Neural crest cell (in vitro differentiated cells): ENCODE data around the gene C19orf47. TPM values are rescaled to one million over a fixed set of nuclear protein-coding genes. Genes with fewer than 3 reads are reported as not detected.

Experiments
- DNase-seq: peaks from one replicate; pipeline ENCODE4 v3.0.0; 2021; ENCODE audit warnings: low read depth, mixed read lengths, low spot score
- H3K27ac Mint-ChIP-seq: one replicate; pipeline ENCODE4 v1.8.0; 2021; ENCODE audit warnings: mild to moderate bottlenecking, mixed read lengths; ENCODE audit not compliant: unreplicated experiment
- H3K27me3 Mint-ChIP-seq: 2 replicates; pipeline ENCODE4 v1.8.0; 2021; ENCODE audit warnings: low read depth, mild to moderate bottlenecking, mixed read lengths
- H3K36me3 Mint-ChIP-seq: 2 replicates; pipeline ENCODE4 v1.8.0; 2021; ENCODE audit warnings: low read depth, mild to moderate bottlenecking, mixed read lengths
- H3K4me1 Mint-ChIP-seq: 2 replicates; pipeline ENCODE4 v1.8.0; 2021; ENCODE audit warnings: mixed read lengths
- H3K4me3 Mint-ChIP-seq: one replicate; pipeline ENCODE4 v1.8.0; 2021; ENCODE audit warnings: mild to moderate bottlenecking, mixed read lengths
- H3K9me3 Mint-ChIP-seq: 2 replicates; pipeline ENCODE4 v1.8.0; 2021; ENCODE audit warnings: mixed read lengths
- CTCF ChIP-seq: fragments of 200-600 bp; sonication (generic); conservative IDR thresholded peaks from 2 replicates; pipeline ENCODE4 v1.5.0; 2021; ENCODE audit warnings: antibody characterized with exemption, mild to moderate bottlenecking
- total RNA-seq: library from RNA; stranded (reverse); gene quantifications from 2 replicates; pipeline ENCODE4 v1.2.1, GENCODE V29; 2021

Gene C19orf47
- total RNA-seq, 1 donor from 2014 or later = 19.0 TPM

- DNase-seq = no peak
- Mint-ChIP-seq H3K27ac (no peak overlapping the region), H3K27me3 (no peaks in the 10 kb centered on the region), H3K36me3 (no peaks in the 10 kb centered on the region), H3K4me1 (no peaks in the 10 kb centered on the region), H3K4me3 (no peak overlapping the region), H3K9me3 (no peaks in the 10 kb centered on the region)
- no peak for TF ChIP-seq CTCF
These were observed 30.9 kb downstream of the C19orf47 start for GRCh38 chr19:40317338-40317737.

GRCh38 chr19:40315812-40316470, 32.3 kb downstream of the C19orf47 start:
- H3K4me1 Mint-ChIP-seq = no peaks in the 10 kb centered on the region
- TF ChIP-seq CTCF = no peak
- no peaks in the 10 kb centered on the region for H3K36me3 Mint-ChIP-seq
- DNase-seq = no peak
- no peaks in the 10 kb centered on the region for H3K27me3 Mint-ChIP-seq
- H3K4me3 Mint-ChIP-seq = no peak overlapping the region
- H3K27ac Mint-ChIP-seq = no peak overlapping the region
- no peaks in the 10 kb centered on the region for H3K9me3 Mint-ChIP-seq

- no peak for TF ChIP-seq CTCF
- no peak overlapping the region for H3K27ac Mint-ChIP-seq
- H3K36me3 Mint-ChIP-seq = no peaks in the 10 kb centered on the region
- no peaks in the 10 kb centered on the region for H3K27me3 Mint-ChIP-seq
- H3K4me1 Mint-ChIP-seq = no peaks in the 10 kb centered on the region
- H3K4me3 Mint-ChIP-seq = no peak overlapping the region
- DNase-seq = no peak
- H3K9me3 Mint-ChIP-seq = no peaks in the 10 kb centered on the region
These were observed 33.5 kb downstream of the C19orf47 start for GRCh38 chr19:40314656-40315055.

- Mint-ChIP-seq H3K27ac (no peak overlapping the region), H3K36me3 (no peaks in the 10 kb centered on the region), H3K27me3 (no peaks in the 10 kb centered on the region), H3K4me1 (no peaks in the 10 kb centered on the region), H3K4me3 (no peak overlapping the region), H3K9me3 (no peaks in the 10 kb centered on the region)
- no peak for DNase-seq
- no peak for TF ChIP-seq CTCF
These were observed 34.8 kb downstream of the C19orf47 start for GRCh38 chr19:40313229-40313983.

- no peaks in the 10 kb centered on the region for H3K4me1 Mint-ChIP-seq
- no peak for TF ChIP-seq CTCF
- no peak for DNase-seq
- no peaks in the 10 kb centered on the region for H3K9me3 Mint-ChIP-seq
- no peak overlapping the region for H3K4me3 Mint-ChIP-seq
- H3K27ac Mint-ChIP-seq = no peak overlapping the region
- no peaks in the 10 kb centered on the region for H3K36me3 Mint-ChIP-seq
- no peaks in the 10 kb centered on the region for H3K27me3 Mint-ChIP-seq
These were observed 35.7 kb downstream of the C19orf47 start for GRCh38 chr19:40312533-40312932.
